Pancreas (tissue), 10 donors: ENCODE data around the gene NAT16. TPM values are rescaled to one million over a fixed set of nuclear protein-coding genes. Genes with fewer than 3 reads are reported as not detected.

Source experiments
- ATAC-seq, 4 donors: fragments of 200-7000 bp; cut with Tn5 transposase; one replicate each; pipeline versions ENCODE4 v1.8.0 to v1.9.1; 2020; ENCODE audit warnings: mild to moderate bottlenecking in 4 of 4, moderate library complexity in 4 of 4
- DNase-seq, 6 donors: peaks; one replicate each; pipeline ENCODE4 v3.0.0-alpha.2; 2020
- FAIRE-seq: peaks from 2 replicates; lab custom pipeline; 2012; peaks lifted over from hg19 to GRCh38; lab: Jason Lieb, UNC
- H3K27ac ChIP-seq, 4 donors: fragments of 200-600 bp; sonication (generic); 1 replicate in 3 of 4; 2 replicates in 1 of 4; pipeline versions ENCODE4 v1.5.0 to v1.8.0; 2020
- H3K27me3 ChIP-seq, 4 donors: fragments of 200-600 bp; one replicate each; pipeline ENCODE4 v1.8.0; 2021
- H3K36me3 ChIP-seq, 3 donors: fragments of 200-600 bp; sonication (generic) in 1 of 3; one replicate each; pipeline versions ENCODE4 v1.5.0 to v1.8.0; 2020 to 2021
- H3K4me1 ChIP-seq, 3 donors: fragments of 200-600 bp; one replicate each; pipeline ENCODE4 v1.8.0; 2021
- H3K4me3 ChIP-seq, 4 donors: fragments of 200-600 bp; sonication (generic) in 2 of 4; one replicate each; pipeline versions ENCODE4 v1.5.0 to v1.8.0; 2020 to 2021
- H3K9me3 ChIP-seq, 4 donors: fragments of 200-600 bp; one replicate each; pipeline ENCODE4 v1.8.0; 2021
- WGBS, 2 donors: extraction: QIAGEN DNeasy Blood & Tissue Kit; methylation state at CpG; one replicate each; pipeline ENCODE4 v1.1.7; 2013; 5-methylcytosine and 5-hydroxymethylcytosine counted together
- intact Hi-C, 3 donors: fragments of 100-400 bp; cut with DNase I; formaldehyde crosslinking; loops; one replicate each; pipeline versions ENCODE4 v1.11.1 to v1.14.2; 2022
- polyA plus RNA-seq, 2 donors: library from polyadenylated mRNA; stranded (reverse); fragments of 200-250 nt; gene quantifications; one replicate each; pipeline ENCODE4 v1.2.3, GENCODE V29; 2013
- total RNA-seq, 6 donors: library from RNA; stranded (reverse); fragmentation: NEBNext Ultra II Directional in 4 of 6; extraction: Animal tissue kit (Norgen Biotek cat#: 25700) in 4 of 6; gene quantifications; one replicate each; pipeline versions ENCODE4 v1.2.1 to v1.2.4, GENCODE V29; 2021 to 2023
- TF ChIP-seq, protein P1 (sequence below), 4 donors: fragments of 200-600 bp; sonication (generic) in 3 of 4; IDR thresholded peaks; one replicate each; pipeline versions ENCODE4 v1.5.0 to v1.8.0; 2021; ENCODE audit warnings: antibody characterized with exemption in 4 of 4
- donor health status: healthy with polysubstance abuse.
- donor health status: DM: no; HTN: no; CAD: no; lungs with moderate emphysema.
- donor health status: DM: no; HTN: no; CAD: no.
- donor health status: control.
- donor health status: control.
- donor health status: Bipolar disorder and iron deficiency.
- donor health status: DM: yes; HTN: yes; CAD: no.
- donor health status: DM: no; HTN: no; CAD: no.
- donor health status: DM: no; HTN: no; CAD: no.
- donor health status: DM: yes; HTN: yes; CAD: no.

NAT16 gene
- total and polyA plus RNA-seq, 8 donors = 0.19 to 3.6 (median 0.49) TPM; not detected in 1

- H3K4me3 ChIP-seq = peak overlapping the region in 1 of 4 donors; percentile 26
- no peaks in the 10 kb centered on the region for H3K9me3 ChIP-seq
- TF ChIP-seq, protein P1, sequence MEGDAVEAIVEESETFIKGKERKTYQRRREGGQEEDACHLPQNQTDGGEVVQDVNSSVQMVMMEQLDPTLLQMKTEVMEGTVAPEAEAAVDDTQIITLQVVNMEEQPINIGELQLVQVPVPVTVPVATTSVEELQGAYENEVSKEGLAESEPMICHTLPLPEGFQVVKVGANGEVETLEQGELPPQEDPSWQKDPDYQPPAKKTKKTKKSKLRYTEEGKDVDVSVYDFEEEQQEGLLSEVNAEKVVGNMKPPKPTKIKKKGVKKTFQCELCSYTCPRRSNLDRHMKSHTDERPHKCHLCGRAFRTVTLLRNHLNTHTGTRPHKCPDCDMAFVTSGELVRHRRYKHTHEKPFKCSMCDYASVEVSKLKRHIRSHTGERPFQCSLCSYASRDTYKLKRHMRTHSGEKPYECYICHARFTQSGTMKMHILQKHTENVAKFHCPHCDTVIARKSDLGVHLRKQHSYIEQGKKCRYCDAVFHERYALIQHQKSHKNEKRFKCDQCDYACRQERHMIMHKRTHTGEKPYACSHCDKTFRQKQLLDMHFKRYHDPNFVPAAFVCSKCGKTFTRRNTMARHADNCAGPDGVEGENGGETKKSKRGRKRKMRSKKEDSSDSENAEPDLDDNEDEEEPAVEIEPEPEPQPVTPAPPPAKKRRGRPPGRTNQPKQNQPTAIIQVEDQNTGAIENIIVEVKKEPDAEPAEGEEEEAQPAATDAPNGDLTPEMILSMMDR (IDR thresholded peaks at IDR 0.05) = no peak
- peak in 1 of 6 donors; percentile 48 for DNase-seq
- H3K27ac ChIP-seq = no peak overlapping the region
- H3K4me1 ChIP-seq = peaks cover 8 to 13% (median 12%) of the 10 kb centered on the region in 3 donors
- ATAC-seq = peak in 2 of 4 donors; percentile 8 to 25
- intact Hi-C loops = no loop called here
- WGBS, 2 donors = 0 to 2% methylated on average over 47 to 79 of the region's 79 CpGs
- no peaks in the 10 kb centered on the region for H3K36me3 ChIP-seq
- no peak for FAIRE-seq
- H3K27me3 ChIP-seq = peaks cover 0 to 53% (median 7%) of the 10 kb centered on the region in 4 donors
Measured at GRCh38 chr7:101172005-101172853, 7.9 kb downstream of the NAT16 start.

- Histone ChIP-seq H3K36me3 (no peaks in the 10 kb centered on the region), H3K27ac (no peak overlapping the region), H3K9me3 (no peaks in the 10 kb centered on the region), H3K27me3 (peaks cover 0 to 53% (median 7%) of the 10 kb centered on the region in 4 donors), H3K4me3 (no peak overlapping the region), H3K4me1 (peaks cover 8 to 13% (median 12%) of the 10 kb centered on the region in 3 donors)
- ATAC-seq (no peak), DNase-seq (no peak), FAIRE-seq (no peak)
- TF ChIP-seq, protein P1 (IDR thresholded peaks at IDR 0.05) = no peak
- WGBS, 2 donors = 2 to 6% methylated on average over 13 of the region's 13 CpGs
- intact Hi-C loops = no loop called here
Measured at GRCh38 chr7:101171442-101171837, 8.7 kb downstream of the NAT16 start.

DNA sequence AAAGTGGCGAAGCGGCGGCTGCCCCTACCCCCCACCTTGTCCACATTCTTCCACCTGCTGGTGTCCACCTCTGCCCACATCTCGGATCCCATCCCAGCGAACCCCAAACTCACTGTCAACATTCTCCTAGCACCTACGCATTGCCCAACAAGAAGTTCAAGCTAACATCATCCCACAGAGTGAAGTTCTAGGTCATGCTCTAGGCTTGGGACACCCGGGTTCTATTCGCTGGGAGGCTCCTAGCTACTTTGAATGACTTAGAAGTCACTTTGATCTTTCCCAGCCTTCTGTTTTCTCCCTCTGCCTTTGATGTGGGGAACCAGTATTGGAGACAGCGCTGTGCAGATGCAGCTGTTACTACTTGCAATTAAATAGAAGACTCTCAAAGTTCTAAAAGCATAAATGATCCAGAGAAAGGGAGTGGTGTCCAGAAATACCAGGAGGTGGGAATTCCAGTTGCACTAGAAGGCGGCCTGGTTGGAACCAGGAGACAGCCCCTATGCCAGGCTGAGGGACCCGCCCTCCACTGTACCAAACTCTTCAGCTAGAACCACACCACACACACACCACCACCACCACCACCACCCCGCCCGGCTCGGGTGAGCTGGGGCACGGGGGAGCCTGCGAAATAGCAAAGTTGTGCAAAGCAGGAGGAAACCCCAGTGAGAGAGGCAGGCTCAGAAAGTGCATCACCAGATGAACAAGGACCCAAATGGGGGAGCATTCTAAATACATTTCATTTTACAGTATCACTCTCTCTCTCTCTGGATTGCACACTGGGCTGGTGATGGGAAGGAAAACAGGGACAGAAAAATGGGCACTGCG lies 9.3 kb downstream of the NAT16 start:
- no peaks in the 10 kb centered on the region for H3K36me3 ChIP-seq
- FAIRE-seq (no peak), DNase-seq (no peak), ATAC-seq (no peak)
- TF ChIP-seq, protein P1 (IDR thresholded peaks at IDR 0.05) = no peak
- WGBS, 2 donors = 9 to 10% methylated on average over 17 of the region's 17 CpGs
- H3K27ac ChIP-seq = no peak overlapping the region
- H3K4me3 ChIP-seq = no peak overlapping the region
- H3K4me1 ChIP-seq = peaks cover 8 to 15% (median 14%) of the 10 kb centered on the region in 3 donors
- intact Hi-C loops = no loop called here
- H3K27me3 ChIP-seq = peaks cover 0 to 49% (median 7%) of the 10 kb centered on the region in 4 donors
- H3K9me3 ChIP-seq = no peaks in the 10 kb centered on the region

DNA sequence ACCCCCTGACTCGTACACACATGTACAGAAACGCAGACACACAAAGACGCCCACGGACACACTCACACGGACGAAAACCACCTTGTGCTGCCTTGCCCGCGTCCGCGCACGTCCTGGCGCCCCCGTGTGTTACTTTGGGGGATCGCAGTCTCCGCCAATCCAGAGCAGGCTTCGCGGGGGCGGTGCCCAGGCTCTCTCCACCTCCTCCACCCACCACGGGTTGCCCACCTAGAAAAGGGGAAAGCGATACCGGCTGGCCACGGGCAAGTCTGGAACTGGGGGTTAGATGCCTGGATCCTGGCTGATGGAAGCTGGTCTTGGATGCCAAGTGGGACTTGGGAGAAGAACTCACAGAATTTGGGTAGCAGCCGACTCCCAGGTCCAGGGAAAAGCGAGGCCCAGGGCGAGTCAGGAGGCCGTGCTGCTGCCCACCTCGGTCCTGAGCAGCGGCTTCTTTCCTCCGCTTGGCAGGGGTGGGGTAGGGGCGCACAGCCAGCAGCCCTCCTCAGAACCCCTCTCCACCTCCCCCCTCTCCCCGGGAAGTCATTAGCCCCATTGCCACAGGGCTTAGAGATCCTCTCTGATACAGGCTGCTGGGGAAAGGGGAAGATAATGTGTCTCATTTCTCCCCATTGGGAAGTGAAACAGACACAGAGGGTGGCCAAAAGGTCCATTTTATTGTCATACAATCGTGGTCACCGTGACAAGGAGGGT lies 10.1 kb downstream of the NAT16 start:
- TF ChIP-seq, protein P1 (IDR thresholded peaks at IDR 0.05) = peak; percentile 75 to 83 (median 79)
- DNase-seq (peak; percentile 54 to 92 (median 76)), FAIRE-seq (no peak), ATAC-seq (peak; percentile 43 to 64 (median 53))
- no peaks in the 10 kb centered on the region for H3K9me3 ChIP-seq
- no peak overlapping the region for H3K27ac ChIP-seq
- H3K4me1 ChIP-seq = peaks cover 8 to 20% (median 20%) of the 10 kb centered on the region in 3 donors
- no peak overlapping the region for H3K4me3 ChIP-seq
- 1 to 4% methylated on average over 30 to 33 of the region's 33 CpGs for WGBS, 2 donors
- intact Hi-C loops = no loop called here
- H3K36me3 ChIP-seq = no peaks in the 10 kb centered on the region
- H3K27me3 ChIP-seq = peaks cover 0 to 46% (median 7%) of the 10 kb centered on the region in 4 donors
